GM23248 (cell line): Measurements from ENCODE around the gene ZNF644. TPM values are rescaled to one million over a fixed set of nuclear protein-coding genes. Genes with fewer than 3 reads are reported as not detected.

ENCODE experiments used
- DNase-seq: peaks from one replicate; pipeline ENCODE4 v3.0.0-alpha.2; 2015
- H2AFZ ChIP-seq: fragments of 200-600 bp; sonication (generic); 2 replicates; pipeline ENCODE4 v1.6.1; 2016; ENCODE audit warnings: antibody characterized with exemption
- H3F3A ChIP-seq: fragments of 200-600 bp; sonication (generic); 2 replicates; pipeline ENCODE4 v1.6.1; 2016; ENCODE audit warnings: mild to moderate bottlenecking, antibody characterized with exemption, mixed run types; ENCODE audit not compliant: insufficient read depth
- H3K27ac ChIP-seq: fragments of 200-600 bp; sonication (generic); 2 replicates; pipeline ENCODE4 v1.5.1; 2016; ENCODE audit warnings: mild to moderate bottlenecking
- H3K27me3 ChIP-seq: fragments of 200-600 bp; sonication (generic); replicated peaks from 2 replicates; pipeline ENCODE4 v1.6.1; 2016; ENCODE audit warnings: mild to moderate bottlenecking; ENCODE audit not compliant: insufficient read depth
- H3K36me3 ChIP-seq: fragments of 200-600 bp; sonication (generic); 2 replicates; pipeline ENCODE4 v1.6.1; 2016; ENCODE audit warnings: low read depth, mild to moderate bottlenecking
- H3K4me1 ChIP-seq: fragments of 200-600 bp; sonication (generic); 2 replicates; pipeline ENCODE4 v1.6.1; 2016; ENCODE audit warnings: mild to moderate bottlenecking; ENCODE audit not compliant: insufficient read depth
- H3K4me2 ChIP-seq: fragments of 200-600 bp; sonication (generic); one replicate; pipeline ENCODE4 v1.6.1; 2016; ENCODE audit warnings: mild to moderate bottlenecking; ENCODE audit not compliant: unreplicated experiment
- H3K4me3 ChIP-seq: fragments of 200-600 bp; sonication (generic); 2 replicates; pipeline ENCODE4 v1.5.1; 2016; ENCODE audit warnings: mild to moderate bottlenecking
- H3K79me2 ChIP-seq: fragments of 200-600 bp; sonication (generic); 2 replicates; pipeline ENCODE4 v1.6.1; 2016; ENCODE audit warnings: mild to moderate bottlenecking; ENCODE audit not compliant: insufficient read depth
- H3K9ac ChIP-seq: fragments of 200-600 bp; sonication (generic); 2 replicates; pipeline ENCODE4 v1.6.1; 2016; ENCODE audit warnings: mild to moderate bottlenecking
- H3K9me2 ChIP-seq: fragments of 200-600 bp; sonication (generic); 2 replicates; pipeline ENCODE4 v1.6.1; 2016; ENCODE audit warnings: mixed run types, mild to moderate bottlenecking, moderate library complexity; ENCODE audit not compliant: insufficient read depth
- H3K9me3 ChIP-seq: fragments of 200-600 bp; sonication (generic); one replicate; pipeline ENCODE4 v1.6.1; 2017; ENCODE audit warnings: low read depth
- H4K20me1 ChIP-seq: fragments of 200-600 bp; sonication (generic); 2 replicates; pipeline ENCODE4 v1.6.0; 2016; ENCODE audit not compliant: insufficient read depth
- EZH2 ChIP-seq: fragments of 200-600 bp; sonication (generic); IDR thresholded peaks from 2 replicates; pipeline ENCODE4 v1.6.1; 2018; ENCODE audit warnings: antibody characterized with exemption, mild to moderate bottlenecking; ENCODE audit not compliant: insufficient read depth, poor library complexity, severe bottlenecking
- EZH2phosphoT487 ChIP-seq: fragments of 200-600 bp; sonication (generic); IDR thresholded peaks from 2 replicates; pipeline ENCODE4 v1.6.1; 2018; ENCODE audit warnings: antibody characterized with exemption, moderate library complexity, mild to moderate bottlenecking, low read depth; ENCODE audit not compliant: insufficient read depth
- WGBS, 2 experiments: methylation state at CpG; one replicate each; pipeline ENCODE4 v1.1.6; 2015 to 2017; ENCODE audit warnings: low lambda C conversion rate in 2 of 2, low coverage in 1 of 2; ENCODE audit errors: missing lambda C conversion rate in 2 of 2; 5-methylcytosine and 5-hydroxymethylcytosine counted together
- in situ Hi-C: fragments of 300-500 bp; cut with MboI; formaldehyde crosslinking; loops from 2 replicates; pipeline ENCODE4 v1.15.0; 2020
- polyA plus RNA-seq: library from polyadenylated mRNA; unstranded; fragments of >200 nt; fragmentation: Nextera tagmentation; extraction: Ambion mirVana; gene quantifications from 2 replicates; pipeline ENCODE4 v1.2.1, GENCODE V29; 2016
- total RNA-seq: library from RNA; depleted of rRNA; stranded (reverse); fragments of >200 nt; shearing (Covaris generic); gene quantifications from 2 replicates; pipeline ENCODE4 v1.2.3, GENCODE V29; 2014

ZNF644 gene
- total and polyA plus RNA-seq, 2 experiments from 2014 or later: 34.1 to 35.9 TPM

DNA sequence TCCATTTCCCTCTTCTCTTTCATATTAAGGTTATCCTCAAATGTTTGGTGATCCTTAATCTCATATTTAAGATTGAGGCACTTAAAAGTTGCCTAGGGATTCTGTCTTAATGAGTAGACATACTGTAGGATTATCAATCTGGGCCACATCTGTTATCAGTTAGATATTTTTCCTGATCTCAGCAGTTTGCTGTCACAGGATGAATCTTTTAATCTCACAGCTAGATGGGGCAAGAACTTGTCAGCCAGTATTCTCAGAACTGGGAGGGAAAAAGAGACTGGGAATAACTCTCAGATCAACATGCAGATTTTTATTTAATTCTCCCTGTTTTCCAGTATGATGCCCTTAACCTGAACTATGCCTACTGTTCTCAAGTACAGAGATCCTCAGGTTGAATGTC, 14.0 kb downstream of the ZNF644 start:
- Histone ChIP-seq H3K9ac (no peak overlapping the region), H3K9me2 (no peaks in the 10 kb centered on the region), H3K9me3 (peaks cover 3% of the 10 kb centered on the region), H3K79me2 (peaks cover 100% of the 10 kb centered on the region), H3K36me3 (no peaks in the 10 kb centered on the region; the same call in 1 of the 2 replicates), H4K20me1 (peaks cover 9% of the 10 kb centered on the region), H3K4me1 (peaks cover 7% of the 10 kb centered on the region; the same call in 1 of the 2 replicates), H2AFZ (no peak overlapping the region), H3K27me3 (no peaks in the 10 kb centered on the region), H3F3A (peaks cover 6% of the 10 kb centered on the region), H3K4me2 (no peak overlapping the region), H3K4me3 (no peak overlapping the region), H3K27ac (no peak overlapping the region)
- no peak for TF ChIP-seq EZH2
- TF ChIP-seq EZH2phosphoT487: no peak
- in situ Hi-C loops: no loop called here
- DNase-seq: peak; percentile 23

DNA sequence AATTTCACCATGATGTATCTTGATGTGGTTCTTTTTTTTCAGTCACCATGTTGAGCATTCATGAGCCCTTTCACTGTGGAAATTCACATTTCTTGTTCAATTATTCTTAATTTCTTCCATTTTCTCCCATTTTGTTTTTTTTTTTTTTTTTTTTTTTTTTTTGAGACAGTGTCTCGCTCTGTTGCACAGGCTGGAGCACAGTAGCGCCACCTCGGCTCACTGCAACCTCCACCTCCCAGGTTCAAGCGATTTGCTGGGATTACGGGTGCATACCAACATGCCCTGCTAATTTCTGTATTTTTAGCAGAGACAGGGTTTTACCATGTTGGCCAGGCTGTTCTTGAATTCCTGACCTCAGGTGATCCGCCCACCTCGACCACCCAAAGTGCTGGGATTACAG, 14.7 kb downstream of the ZNF644 start:
- H3K4me2 ChIP-seq: no peak overlapping the region
- peaks cover 7% of the 10 kb centered on the region; the same call in 1 of the 2 replicates for H3K4me1 ChIP-seq
- H3K27me3 ChIP-seq: no peaks in the 10 kb centered on the region
- no peaks in the 10 kb centered on the region for H3K9me2 ChIP-seq
- no peak overlapping the region for H3K4me3 ChIP-seq
- no peak for TF ChIP-seq EZH2phosphoT487
- TF ChIP-seq EZH2: no peak
- H3K9me3 ChIP-seq: peaks cover 3% of the 10 kb centered on the region
- no peaks in the 10 kb centered on the region; the same call in 1 of the 2 replicates for H3K36me3 ChIP-seq
- peaks cover 6% of the 10 kb centered on the region for H3F3A ChIP-seq
- H3K27ac ChIP-seq: no peak overlapping the region
- H3K79me2 ChIP-seq: peaks cover 100% of the 10 kb centered on the region
- WGBS, 2 experiments: 95 to 100% methylated on average over 6 to 7 of the region's 7 CpGs
- no peak for DNase-seq
- H4K20me1 ChIP-seq: peaks cover 7% of the 10 kb centered on the region
- no peak overlapping the region for H2AFZ ChIP-seq
- H3K9ac ChIP-seq: no peak overlapping the region
- in situ Hi-C loops: no loop called here

DNA sequence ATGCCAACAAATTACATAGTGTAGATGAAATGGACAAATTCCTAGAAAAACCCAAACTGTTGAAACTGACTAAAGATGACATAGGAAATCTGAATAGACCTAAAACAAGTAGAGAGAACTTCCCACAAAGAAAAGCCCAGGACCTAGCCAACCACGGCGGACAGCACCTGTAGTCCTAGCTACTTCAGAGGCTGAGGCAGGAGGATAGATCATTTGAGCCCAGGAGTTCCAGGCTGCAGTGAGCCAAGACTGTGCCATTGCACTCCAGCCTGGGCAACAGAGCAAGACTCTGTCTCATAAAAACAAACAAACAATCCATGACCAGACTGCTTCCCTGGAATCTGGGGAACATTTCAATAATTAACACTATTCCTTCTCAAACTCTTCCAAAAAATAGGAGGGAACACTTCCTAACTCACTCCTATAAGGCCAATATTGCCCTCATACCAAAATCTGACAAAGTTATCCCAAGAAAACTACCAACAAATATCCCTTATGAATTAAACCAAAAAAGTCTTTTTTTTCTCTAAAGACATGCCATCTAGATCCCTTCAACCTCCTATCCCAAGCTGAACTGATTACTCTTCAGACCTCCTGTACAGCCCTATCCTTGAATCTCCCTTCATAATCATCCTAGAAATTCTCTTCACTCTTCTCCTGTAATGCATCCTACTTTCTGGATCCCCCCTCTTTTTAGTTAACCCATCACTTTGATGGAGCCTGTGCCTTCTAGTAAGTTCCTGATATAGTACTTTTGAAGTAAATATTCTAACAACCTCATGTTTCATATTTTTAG, 15.5 kb downstream of the ZNF644 start:
- peaks cover 6% of the 10 kb centered on the region; the same call in 1 of the 2 replicates for H4K20me1 ChIP-seq
- no peak overlapping the region for H3K9ac ChIP-seq
- WGBS, 2 experiments: 98% methylated on average over 2 of the region's 2 CpGs
- no peaks in the 10 kb centered on the region for H3K9me2 ChIP-seq
- no peaks in the 10 kb centered on the region for H3K4me1 ChIP-seq
- H3K4me3 ChIP-seq: no peak overlapping the region
- DNase-seq: no peak
- peaks cover 100% of the 10 kb centered on the region for H3K79me2 ChIP-seq
- H3K4me2 ChIP-seq: no peak overlapping the region
- H3K9me3 ChIP-seq: peaks cover 3% of the 10 kb centered on the region
- no peak for TF ChIP-seq EZH2phosphoT487
- TF ChIP-seq EZH2: no peak
- no peak overlapping the region for H3K27ac ChIP-seq
- no peaks in the 10 kb centered on the region for H3K27me3 ChIP-seq
- H3K36me3 ChIP-seq: no peaks in the 10 kb centered on the region; the same call in 1 of the 2 replicates
- H3F3A ChIP-seq: peaks cover 6% of the 10 kb centered on the region
- in situ Hi-C loops: no loop called here
- H2AFZ ChIP-seq: no peak overlapping the region

DNA sequence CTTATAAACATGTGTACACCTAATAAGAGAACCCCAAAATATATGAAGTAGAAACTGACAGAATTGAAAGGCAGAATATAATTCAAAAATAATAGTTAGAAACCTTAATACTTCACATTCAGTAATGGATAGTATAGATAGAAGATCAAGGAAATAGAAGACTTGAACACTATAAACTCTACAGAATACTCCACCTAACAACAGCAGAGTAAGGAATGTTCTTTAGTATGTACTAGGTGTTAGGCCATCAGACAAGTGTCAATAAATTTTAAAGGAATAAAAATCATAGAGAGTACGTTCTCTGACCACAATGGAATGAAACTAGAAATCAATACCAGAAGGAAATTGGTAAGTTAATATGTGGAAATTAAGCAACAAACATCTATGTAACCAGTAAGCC, 16.6 kb downstream of the ZNF644 start:
- no peak overlapping the region for H2AFZ ChIP-seq
- H3K9me3 ChIP-seq: peaks cover 3% of the 10 kb centered on the region
- no peaks in the 10 kb centered on the region; the same call in 1 of the 2 replicates for H3K36me3 ChIP-seq
- H3K4me1 ChIP-seq: no peaks in the 10 kb centered on the region
- H3K79me2 ChIP-seq: peaks cover 100% of the 10 kb centered on the region
- no peak overlapping the region for H3K4me2 ChIP-seq
- H3F3A ChIP-seq: peaks cover 6% of the 10 kb centered on the region
- in situ Hi-C loops: no loop called here
- DNase-seq: no peak
- H3K27ac ChIP-seq: no peak overlapping the region
- TF ChIP-seq EZH2phosphoT487 (no peak), EZH2 (no peak)
- no peak overlapping the region for H3K9ac ChIP-seq
- no peaks in the 10 kb centered on the region for H3K9me2 ChIP-seq
- H3K27me3 ChIP-seq: no peaks in the 10 kb centered on the region
- 68 to 81% methylated on average over 1 of the region's 1 CpG for WGBS, 2 experiments
- H3K4me3 ChIP-seq: no peak overlapping the region
- peaks cover 12% of the 10 kb centered on the region; the same call in 1 of the 2 replicates for H4K20me1 ChIP-seq
